WTC11 (cell line): ENCODE measurements around the gene BBS1. TPM values are rescaled to one million over a fixed set of nuclear protein-coding genes. Genes with fewer than 3 reads are reported as not detected.

Experiments
- ATAC-seq: fragments of 200-7000 bp; cut with Tn5 transposase; 2 replicates; pipeline ENCODE4 v1.10.0; 2021; ENCODE audit warnings: mild to moderate bottlenecking, moderate library complexity
- CTCF ChIA-PET: fragments of 300-600 bp; sonication (Branson Sonifier 250); formaldehyde crosslinking; loops from one replicate; lab custom pipeline; 2021; ENCODE audit warnings: antibody characterized with exemption; lab: Charles Lee
- POLR2A ChIA-PET: fragments of 350-600 bp; sonication (Branson Sonifier 250); formaldehyde crosslinking; loops from one replicate; lab custom pipeline; 2021; ENCODE audit warnings: antibody characterized with exemption; lab: Charles Lee
- DNase-seq: peaks from one replicate; pipeline ENCODE4 v3.0.0; 2021; ENCODE audit warnings: low spot score
- H3K27ac Mint-ChIP-seq: 2 replicates; pipeline ENCODE4 v1.8.0; 2021; ENCODE audit warnings: mixed read lengths
- H3K27me3 Mint-ChIP-seq: 2 replicates; pipeline ENCODE4 v1.8.0; 2021; ENCODE audit warnings: low read depth, mild to moderate bottlenecking, moderate library complexity, mixed read lengths
- H3K36me3 Mint-ChIP-seq: 2 replicates; pipeline ENCODE4 v1.8.0; 2021; ENCODE audit warnings: mixed read lengths
- H3K4me1 Mint-ChIP-seq: 2 replicates; pipeline ENCODE4 v1.8.0; 2022; ENCODE audit warnings: mixed read lengths
- H3K4me3 Mint-ChIP-seq: 2 replicates; pipeline ENCODE4 v1.8.0; 2021; ENCODE audit warnings: mild to moderate bottlenecking, moderate library complexity, mixed read lengths
- H3K9me3 Mint-ChIP-seq: 2 replicates; pipeline ENCODE4 v1.8.0; 2021; ENCODE audit warnings: mixed read lengths
- AR ChIP-seq: fragments of 250-450 bp; sonication (Bioruptor Pico); IDR thresholded peaks from 2 replicates; pipeline ENCODE4 v1.9.0; 2021; ENCODE audit warnings: mild to moderate bottlenecking
- ATF1 ChIP-seq: sonication (generic); formaldehyde crosslinking; IDR thresholded peaks from 2 replicates; pipeline ENCODE4 v1.8.1; 2023; ENCODE audit warnings: mild to moderate bottlenecking, moderate library complexity, missing genetic modification reagents
- CDX4 ChIP-seq: fragments of 250-450 bp; sonication (Bioruptor Pico); IDR thresholded peaks from 2 replicates; pipeline ENCODE4 v1.9.0; 2021; ENCODE audit warnings: moderate library complexity, mild to moderate bottlenecking, inconsistent platforms, borderline replicate concordance
- FOXP1 ChIP-seq: sonication (generic); formaldehyde crosslinking; IDR thresholded peaks from 2 replicates; pipeline ENCODE4 v1.8.0; 2022; ENCODE audit warnings: missing genetic modification reagents, mild to moderate bottlenecking, moderate library complexity, borderline replicate concordance
- HMGA2 ChIP-seq: fragments of 250-450 bp; sonication (Bioruptor Pico); IDR thresholded peaks from 2 replicates; pipeline ENCODE4 v1.4.0; 2021; ENCODE audit warnings: mild to moderate bottlenecking, moderate library complexity
- JAZF1 ChIP-seq: fragments of 250-450 bp; sonication (Bioruptor Pico); IDR thresholded peaks from 2 replicates; pipeline ENCODE4 v1.9.0; 2021; ENCODE audit warnings: moderate library complexity, mild to moderate bottlenecking, inconsistent platforms
- NFYB ChIP-seq: sonication (generic); formaldehyde crosslinking; conservative IDR thresholded peaks from 2 replicates; pipeline ENCODE4 v1.8.0; 2022; ENCODE audit warnings: low read depth, missing genetic modification reagents
- PRDM15 ChIP-seq: sonication (generic); formaldehyde crosslinking; IDR thresholded peaks from 2 replicates; pipeline ENCODE4 v1.8.0; 2022; ENCODE audit warnings: missing genetic modification reagents
- PREB ChIP-seq: sonication (generic); formaldehyde crosslinking; IDR thresholded peaks from 2 replicates; pipeline ENCODE4 v1.8.1; 2022; ENCODE audit warnings: mild to moderate bottlenecking, missing genetic modification reagents, moderate library complexity, borderline replicate concordance
- PRRX2 ChIP-seq: fragments of 250-450 bp; sonication (Bioruptor Pico); IDR thresholded peaks from 2 replicates; pipeline ENCODE4 v1.8.0; 2021; ENCODE audit warnings: mild to moderate bottlenecking
- TEAD1 ChIP-seq: sonication (generic); formaldehyde crosslinking; IDR thresholded peaks from 2 replicates; pipeline ENCODE4 v1.8.0; 2022; ENCODE audit warnings: mild to moderate bottlenecking, missing genetic modification reagents
- TEAD4 ChIP-seq: sonication (generic); formaldehyde crosslinking; IDR thresholded peaks from 2 replicates; pipeline ENCODE4 v1.8.0; 2022; ENCODE audit warnings: mild to moderate bottlenecking, missing genetic modification reagents
- TP53 ChIP-seq: sonication (generic); formaldehyde crosslinking; IDR thresholded peaks from 2 replicates; pipeline ENCODE4 v1.8.1; 2023; ENCODE audit warnings: mild to moderate bottlenecking, missing genetic modification reagents
- ZBTB43 ChIP-seq: sonication (generic); formaldehyde crosslinking; IDR thresholded peaks from 2 replicates; pipeline ENCODE4 v1.8.1; 2023; ENCODE audit warnings: mild to moderate bottlenecking, missing genetic modification reagents
- ZNF396 ChIP-seq: fragments of 250-450 bp; sonication (Bioruptor Pico); IDR thresholded peaks from 2 replicates; pipeline ENCODE4 v1.8.0; 2021; ENCODE audit warnings: mild to moderate bottlenecking, moderate library complexity, borderline replicate concordance
- ZNF423 ChIP-seq: fragments of 250-450 bp; sonication (Bioruptor Pico); IDR thresholded peaks from 2 replicates; pipeline ENCODE4 v2.1.2; 2022; ENCODE audit warnings: mild to moderate bottlenecking, moderate library complexity
- ZNF425 ChIP-seq: fragments of 250-450 bp; sonication (Bioruptor Pico); conservative IDR thresholded peaks from 2 replicates; pipeline ENCODE4 v1.9.0; 2021; ENCODE audit warnings: mild to moderate bottlenecking
- ZSCAN18 ChIP-seq: fragments of 250-450 bp; sonication (Bioruptor Pico); IDR thresholded peaks from 2 replicates; pipeline ENCODE4 v2.1.2; 2022; ENCODE audit warnings: mild to moderate bottlenecking, moderate library complexity
- total RNA-seq: library from RNA; stranded (reverse); gene quantifications from 3 replicates; pipeline ENCODE4 v1.2.3, GENCODE V29; 2021

Gene BBS1
- total RNA-seq, 1 experiment from 2014 or later: 26.8 TPM

GRCh38 chr11:66549696-66550095 lies 39.3 kb downstream of the BBS1 start:
- H3K4me1 Mint-ChIP-seq: peaks cover 29% of the 10 kb centered on the region
- H3K9me3 Mint-ChIP-seq: no peaks in the 10 kb centered on the region
- no peak overlapping the region for H3K27ac Mint-ChIP-seq
- POLR2A ChIA-PET: no interaction called here
- H3K27me3 Mint-ChIP-seq: no peaks in the 10 kb centered on the region
- TF ChIP-seq PRRX2 (no peak), ZBTB43 (no peak), CDX4 (CRISPR knock-in tag) (no peak)
- CTCF ChIA-PET: interaction anchor here (0.7 to 1.0 kb wide), 2 partner anchors 43 to 303 kb away, joined by 3 read pairs; partner anchors contain the start of gene CCDC87
- H3K4me3 Mint-ChIP-seq: no peak overlapping the region
- no peaks in the 10 kb centered on the region; the same call in 1 of the 2 replicates for H3K36me3 Mint-ChIP-seq
- ATAC-seq: no peak
- no peak for DNase-seq

- H3K4me1 Mint-ChIP-seq: peaks cover 25% of the 10 kb centered on the region
- DNase-seq (no peak), ATAC-seq (no peak)
- ChIA-PET POLR2A (no interaction called here), CTCF (interaction anchor here (1.2 kb wide), 1 partner anchor 41 kb away, joined by 3 read pairs; no protein-coding TSS in a partner anchor)
- H3K9me3 Mint-ChIP-seq: no peaks in the 10 kb centered on the region
- no peaks in the 10 kb centered on the region; the same call in 1 of the 2 replicates for H3K36me3 Mint-ChIP-seq
- H3K4me3 Mint-ChIP-seq: no peak overlapping the region
- no peak for TF ChIP-seq ZNF423 (CRISPR knock-in tag)
- TF ChIP-seq PRDM15 (CRISPR knock-in tag): no peak
- no peak for TF ChIP-seq PRRX2
- no peak for TF ChIP-seq JAZF1 (CRISPR knock-in tag)
- TF ChIP-seq FOXP1: no peak
- no peak for TF ChIP-seq ZNF425 (CRISPR knock-in tag)
- no peak for TF ChIP-seq TEAD1
- no peaks in the 10 kb centered on the region; the same call in 1 of the 2 replicates for H3K27me3 Mint-ChIP-seq
- no peak overlapping the region for H3K27ac Mint-ChIP-seq
Measured at GRCh38 chr11:66550887-66551286, 40.5 kb downstream of the BBS1 start.

- H3K36me3 Mint-ChIP-seq: peaks cover 12% of the 10 kb centered on the region
- no peak overlapping the region for H3K27ac Mint-ChIP-seq
- CTCF ChIA-PET: interaction anchor here (1.0 kb wide), 1 partner anchor 38 kb away, joined by 3 read pairs; the partner anchor contains the start of gene CCDC87
- TF ChIP-seq TP53 (CRISPR knock-in tag) (no peak), AR (CRISPR knock-in tag) (no peak), ZSCAN18 (no peak), TEAD4 (no peak), ZNF396 (CRISPR knock-in tag) (no peak), NFYB (CRISPR knock-in tag) (no peak), PREB (CRISPR knock-in tag) (no peak), HMGA2 (CRISPR knock-in tag) (no peak), ATF1 (CRISPR knock-in tag) (no peak)
Measured at GRCh38 chr11:66554602-66555001, 44.2 kb downstream of the BBS1 start.

More at GRCh38 chr11:66554602-66555001, 44.2 kb downstream of the BBS1 start:
- DNase-seq (no peak), ATAC-seq (no peak)
- POLR2A ChIA-PET: no interaction called here
- no peaks in the 10 kb centered on the region for H3K4me1 Mint-ChIP-seq
- no peaks in the 10 kb centered on the region for H3K9me3 Mint-ChIP-seq
- H3K27me3 Mint-ChIP-seq: peaks cover 6% of the 10 kb centered on the region
- H3K4me3 Mint-ChIP-seq: no peak overlapping the region
